A204.1 (cell line): ENCODE data around the gene CDH11.

Experiments used
- FAIRE-seq: peaks from 2 replicates; lab custom pipeline; 2012; peaks lifted over from hg19 to GRCh38; lab: Jason Lieb, UNC

The CDH11 gene

GRCh38 chr16:65023802-65024201 lies 98.1 kb downstream of the CDH11 start:
- no peak for FAIRE-seq

DNA sequence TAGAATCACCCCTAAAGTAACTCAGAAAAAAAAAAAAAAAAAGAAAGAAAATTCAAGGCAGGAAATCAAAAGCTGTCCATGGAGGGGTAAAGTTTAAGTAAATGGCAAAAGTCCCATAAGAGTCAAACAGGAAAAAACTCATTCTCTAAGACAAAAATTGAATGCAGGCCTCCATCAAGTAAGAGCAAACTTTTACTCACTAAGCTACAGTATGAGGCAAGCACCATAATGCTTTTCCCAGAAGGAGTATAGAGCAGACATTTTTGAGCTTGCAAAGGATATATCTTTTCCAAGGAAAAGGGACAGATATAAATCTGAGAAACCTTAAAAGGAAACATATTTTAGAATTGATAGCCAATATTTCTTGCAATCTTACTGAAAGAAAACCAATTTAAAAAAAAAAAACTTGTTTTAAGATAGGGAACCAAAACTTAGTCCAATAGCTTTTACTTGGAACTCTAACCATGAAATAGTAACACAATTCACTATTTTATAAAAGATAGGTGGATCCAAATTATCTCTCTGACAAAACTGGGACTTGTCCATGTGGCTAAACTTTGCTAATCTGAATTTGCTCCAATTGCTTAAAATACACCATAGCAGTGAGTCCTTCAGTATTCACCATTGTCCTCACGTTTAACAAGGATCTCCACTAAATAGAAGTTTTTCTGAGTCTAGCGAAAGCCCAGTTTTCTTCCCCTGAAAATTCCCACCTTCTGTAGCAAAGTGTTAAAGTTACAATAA lies 99.8 kb downstream of the CDH11 start:
- no peak for FAIRE-seq

- no peak for FAIRE-seq
Observed at GRCh38 chr16:65016754-65017153, 105.1 kb downstream of the CDH11 start.

DNA sequence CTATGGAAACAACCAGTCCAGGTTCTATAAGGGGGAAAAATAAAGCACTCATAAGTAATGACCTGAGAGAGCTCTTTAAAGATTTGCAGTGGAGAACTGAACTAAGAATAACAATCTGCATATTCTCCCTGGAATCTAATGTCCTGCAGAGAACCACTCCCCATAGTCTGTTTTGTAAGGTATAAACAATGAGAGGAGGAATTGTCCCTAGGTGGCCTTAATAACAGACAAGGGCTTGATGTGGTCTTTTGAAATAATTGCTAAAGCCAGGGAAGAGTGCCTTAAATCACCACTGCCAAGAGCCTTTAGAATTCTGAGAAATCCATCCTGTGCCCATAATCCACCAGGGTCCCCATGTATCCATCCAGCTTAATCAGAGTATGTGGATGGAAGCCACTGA lies 106.3 kb downstream of the CDH11 start:
- FAIRE-seq = no peak

DNA sequence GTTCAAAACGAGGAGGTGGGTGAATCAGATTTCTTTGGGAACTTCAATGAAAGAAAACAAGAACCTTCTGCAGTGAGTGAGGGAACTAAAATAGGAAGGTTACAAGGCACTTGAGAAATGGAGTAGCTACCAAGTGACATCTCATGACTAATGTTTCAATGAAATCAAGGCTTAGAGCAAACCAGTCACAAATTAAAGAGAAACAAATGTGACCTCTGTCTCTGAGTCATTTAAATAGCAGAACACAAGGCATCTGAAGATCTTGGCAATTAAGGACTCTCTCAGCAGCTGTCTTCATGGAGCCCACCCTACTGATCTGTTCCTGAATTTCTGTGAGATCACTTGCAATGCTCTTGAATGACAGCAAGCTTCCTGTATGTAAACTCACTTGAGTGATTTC lies 109.5 kb downstream of the CDH11 start:
- no peak for FAIRE-seq

DNA sequence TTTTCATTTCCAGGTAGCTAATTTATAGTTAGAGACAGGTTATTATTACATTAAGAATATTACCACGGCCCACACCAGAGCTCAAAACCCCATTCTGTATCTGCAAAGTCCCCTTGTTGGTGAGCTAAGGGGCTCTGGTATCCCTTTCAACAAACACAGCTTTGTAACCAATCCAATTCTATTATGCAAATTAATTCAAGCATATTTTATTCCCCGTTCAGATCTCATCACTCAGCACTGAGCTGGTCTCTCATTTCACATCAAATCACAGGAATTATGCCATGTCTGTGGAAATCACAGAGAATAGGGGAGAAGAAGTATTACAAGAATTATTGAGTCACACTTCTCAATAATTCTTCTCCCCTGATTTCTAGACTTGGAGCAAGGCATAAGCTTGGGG lies 111.7 kb downstream of the CDH11 start:
- FAIRE-seq = no peak

GRCh38 chr16:65005696-65006095 lies 116.2 kb downstream of the CDH11 start:
- no peak for FAIRE-seq

DNA sequence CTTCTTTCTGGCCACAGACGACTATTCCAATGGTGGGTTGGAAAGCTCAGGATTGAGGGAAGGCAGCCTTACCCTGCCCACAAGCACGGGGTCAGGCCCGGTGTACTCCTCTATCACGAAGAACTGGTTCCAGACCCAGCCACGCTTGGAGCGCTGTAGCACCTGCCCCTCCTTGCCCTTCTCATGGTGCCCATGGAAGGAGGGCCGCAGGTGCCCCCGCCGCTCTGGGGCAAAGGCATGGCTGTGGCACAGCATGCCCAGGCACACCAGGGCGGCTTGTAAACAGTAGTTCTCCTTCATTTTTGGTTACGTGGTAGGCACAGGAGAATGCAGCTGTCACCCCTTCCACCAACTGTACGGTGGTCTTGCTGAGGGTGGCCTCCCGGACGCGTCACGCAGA lies 117.3 kb downstream of the CDH11 start:
- FAIRE-seq = no peak

DNA sequence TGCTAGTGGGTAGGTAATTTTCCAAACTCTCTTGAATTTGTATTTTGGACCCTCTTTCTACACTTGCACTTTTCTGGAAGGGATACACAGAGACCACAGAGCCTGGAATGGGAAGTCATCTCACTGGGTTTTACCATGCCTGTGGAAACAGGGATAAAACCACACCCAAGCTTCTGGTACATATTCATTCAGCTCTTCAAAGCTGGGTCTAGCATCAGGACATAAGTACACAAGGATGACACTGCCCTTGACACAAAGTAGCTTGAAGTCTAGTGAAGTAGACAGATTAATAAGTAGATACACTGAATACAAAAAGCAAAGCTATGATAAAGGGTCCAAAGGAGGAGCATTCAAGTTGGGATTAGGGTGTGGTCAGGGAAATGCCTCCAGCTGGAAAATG lies 118.2 kb downstream of the CDH11 start:
- no peak for FAIRE-seq

GRCh38 chr16:65002265-65002664 lies 119.6 kb downstream of the CDH11 start:
- FAIRE-seq = no peak

GRCh38 chr16:65000654-65001053 lies 121.2 kb downstream of the CDH11 start:
- peak; percentile 25 for FAIRE-seq

DNA sequence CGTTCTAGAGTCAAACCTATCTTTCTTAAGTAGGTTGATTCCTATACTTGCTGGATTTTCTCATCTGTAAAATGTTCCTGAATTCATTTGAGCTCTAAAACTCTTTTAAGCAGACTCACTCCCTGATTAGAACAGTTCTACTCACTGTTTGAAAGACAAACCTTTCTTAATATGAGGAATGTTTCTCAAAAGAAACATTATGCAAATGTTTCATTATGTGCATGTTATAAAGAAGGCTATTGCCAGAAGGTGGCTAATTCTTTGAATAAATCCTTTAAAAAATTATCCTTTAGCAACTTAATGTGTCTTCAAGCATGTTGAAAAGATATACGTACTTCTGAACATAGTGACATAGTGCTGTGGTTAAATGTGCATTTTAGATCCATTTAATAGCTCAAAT lies 124.1 kb downstream of the CDH11 start:
- no peak for FAIRE-seq

GRCh38 chr16:64997121-64997520 lies 124.7 kb downstream of the CDH11 start:
- FAIRE-seq = no peak

- no peak for FAIRE-seq
Observed at GRCh38 chr16:64996641-64997040, 125.2 kb downstream of the CDH11 start.

DNA sequence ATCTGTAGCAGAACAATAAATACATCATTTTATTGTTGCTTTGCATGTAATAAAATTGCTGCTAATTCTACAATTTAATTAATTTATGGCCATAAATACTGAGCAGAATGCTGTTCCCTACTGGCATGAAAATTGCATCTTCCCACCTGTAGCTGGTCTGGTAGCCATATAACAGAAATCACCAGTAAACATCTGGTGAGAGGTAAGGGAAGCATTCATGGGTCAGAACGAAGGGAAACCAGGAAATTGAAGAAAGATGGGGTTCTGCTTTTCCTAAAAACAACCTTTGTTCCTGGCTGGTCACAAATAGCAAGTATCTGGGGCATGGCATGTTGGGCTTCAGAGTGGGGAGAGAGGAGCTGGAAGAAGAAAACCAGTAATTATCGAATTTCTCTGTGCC lies 128.4 kb downstream of the CDH11 start:
- no peak for FAIRE-seq

- no peak for FAIRE-seq
Observed at GRCh38 chr16:64991001-64991400, 130.9 kb downstream of the CDH11 start.

- no peak for FAIRE-seq
Observed at GRCh38 chr16:64990101-64990500, 131.8 kb downstream of the CDH11 start.

DNA sequence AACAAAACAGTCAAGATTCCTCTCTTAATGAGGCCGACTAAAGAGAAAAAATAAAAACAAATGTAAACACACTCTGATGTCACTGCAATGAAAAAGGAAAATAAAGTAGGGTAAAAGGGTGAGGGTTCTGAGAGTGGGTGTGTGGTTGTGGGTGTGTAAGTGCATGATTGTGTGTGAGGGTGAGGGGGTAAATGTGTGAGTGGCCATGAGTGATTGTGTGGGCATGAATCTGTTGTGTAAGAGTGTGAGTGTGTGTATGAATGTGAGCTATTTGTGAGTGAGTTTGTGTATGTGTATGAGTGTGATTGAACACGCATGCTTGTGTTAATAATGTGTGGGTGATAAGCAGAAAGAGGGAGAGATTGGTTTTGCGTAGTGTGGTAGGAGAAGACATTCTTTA lies 132.8 kb downstream of the CDH11 start:
- FAIRE-seq = no peak

GRCh38 chr16:64983963-64984362 lies 137.9 kb downstream of the CDH11 start:
- FAIRE-seq = no peak

DNA sequence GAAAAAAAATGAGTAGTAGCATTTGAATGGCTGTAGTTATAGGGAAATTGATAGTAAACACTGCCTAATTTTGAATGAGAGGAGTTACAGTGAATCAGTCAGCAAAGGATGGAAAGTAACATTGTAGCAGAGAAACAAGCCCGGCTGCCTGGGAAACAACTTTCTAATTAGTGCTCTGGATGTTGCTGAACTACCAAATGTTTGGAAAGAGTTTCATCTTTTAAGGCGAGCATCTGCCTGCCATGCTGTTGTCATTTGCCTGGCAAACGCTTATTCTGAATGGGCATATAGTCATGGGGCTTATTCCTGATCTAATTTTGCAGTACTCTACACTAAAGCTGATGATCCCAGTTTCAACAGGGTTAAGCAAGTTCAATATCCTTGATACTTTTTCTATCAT lies 138.6 kb downstream of the CDH11 start:
- FAIRE-seq = no peak

DNA sequence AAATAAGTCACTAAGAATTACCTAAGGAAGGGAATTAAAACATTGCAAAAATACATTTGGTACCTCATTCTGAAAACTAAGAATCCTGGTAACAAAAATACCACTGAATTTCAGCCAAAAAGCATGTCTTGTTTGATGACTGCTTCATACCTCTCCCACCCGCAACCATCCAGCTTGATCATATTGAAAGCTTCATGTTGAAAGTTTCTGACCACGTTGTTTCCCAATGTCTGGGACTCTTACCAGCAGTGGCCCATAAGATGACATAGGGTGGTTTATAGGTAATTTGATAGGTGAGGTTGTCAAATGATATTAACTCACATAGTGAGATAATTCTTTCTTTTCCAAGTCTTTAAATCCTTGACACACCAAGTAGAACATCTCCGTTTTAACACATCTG lies 139.3 kb downstream of the CDH11 start:
- FAIRE-seq = no peak

DNA sequence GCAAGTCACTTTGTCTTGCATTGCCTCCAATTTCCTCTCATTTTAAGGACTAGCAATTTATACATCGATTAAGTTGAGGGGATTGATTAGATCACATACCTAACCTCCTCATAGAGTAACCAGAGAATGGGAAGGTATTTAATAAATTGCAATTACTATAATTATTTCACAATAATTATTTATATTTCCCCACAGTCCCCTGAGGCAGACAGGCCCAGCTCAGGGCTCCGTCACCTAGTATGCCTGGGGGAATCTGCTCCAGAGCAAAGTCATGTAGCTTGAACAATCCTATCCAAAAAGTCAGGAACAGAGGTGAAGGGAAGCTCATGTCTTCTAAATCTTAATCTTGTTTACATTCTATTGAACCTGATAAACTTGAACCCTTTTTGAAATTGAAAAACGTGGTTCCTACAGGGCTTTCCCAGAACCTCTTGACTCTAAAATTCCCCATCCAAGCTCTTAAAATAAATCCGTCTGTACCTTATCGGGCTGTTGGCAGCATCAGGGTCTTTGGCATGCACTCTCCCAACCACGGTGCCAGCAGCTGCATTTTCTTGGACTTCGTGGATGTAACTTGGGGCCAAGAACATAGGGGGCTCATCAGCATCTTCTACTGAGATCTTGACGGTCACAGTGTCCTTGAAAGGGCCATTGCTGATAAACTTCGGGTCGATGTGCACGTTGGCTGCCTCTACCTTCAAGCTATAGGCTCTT lies 140.1 kb downstream of the CDH11 start:
- FAIRE-seq = no peak

DNA sequence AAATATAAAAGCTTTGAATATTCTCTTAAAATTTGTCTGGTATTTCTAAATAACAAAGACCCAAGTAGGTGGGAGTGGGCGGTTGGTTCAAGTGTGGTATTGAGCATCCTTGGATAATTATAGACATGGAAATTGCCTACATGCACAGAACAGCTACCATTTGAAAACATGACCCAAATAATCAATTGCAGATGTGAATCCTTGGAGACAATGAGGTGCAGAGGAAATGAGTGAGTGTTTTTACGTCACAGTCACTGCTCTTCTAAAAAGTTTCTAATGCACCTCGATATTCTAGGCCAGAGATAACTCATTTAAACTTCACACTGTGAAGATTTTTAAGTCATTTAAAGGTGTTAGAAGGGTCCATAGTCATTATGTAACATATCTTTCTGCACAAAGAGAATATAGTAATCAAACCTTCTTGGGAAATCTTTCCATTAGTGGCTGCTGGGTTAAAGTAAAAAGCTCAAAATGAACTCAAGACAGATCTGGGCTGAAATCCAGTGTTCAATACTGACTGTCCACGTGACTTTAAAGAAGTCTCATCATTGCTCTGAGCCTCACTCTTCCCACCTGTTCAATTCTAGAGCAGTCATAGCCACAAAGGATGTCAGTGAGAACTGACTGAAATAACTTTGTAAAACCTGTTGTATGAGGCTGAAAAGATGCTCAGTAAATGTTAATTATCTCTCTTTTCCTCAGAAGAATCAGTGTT lies 144.5 kb downstream of the CDH11 start:
- no peak for FAIRE-seq
